Vagina (tissue), 2 donors: Measurements from ENCODE around the gene IGF2BP3. TPM values are rescaled to one million over a fixed set of nuclear protein-coding genes. Genes with fewer than 3 reads are reported as not detected.

Source experiments
- DNase-seq, 2 donors: peaks; one replicate each; pipeline ENCODE4 v3.0.0-alpha.2; 2017; ENCODE audit errors: extremely low spot score in 2 of 2
- H3K27ac ChIP-seq: fragments of 200-600 bp; sonication (generic); one replicate; pipeline ENCODE4 v1.5.1; 2019
- H3K27me3 ChIP-seq: fragments of 200-600 bp; sonication (generic); one replicate; pipeline ENCODE4 v1.5.1; 2019
- H3K36me3 ChIP-seq, 2 donors: fragments of 200-600 bp; sonication (generic); one replicate each; pipeline ENCODE4 v1.5.1; 2017 to 2019
- H3K4me1 ChIP-seq: fragments of 200-600 bp; sonication (generic); one replicate; pipeline ENCODE4 v1.5.1; 2019
- H3K4me3 ChIP-seq, 2 donors: fragments of 200-600 bp; sonication (generic); 1 replicate in 1 of 2; 2 replicates in 1 of 2; pipeline ENCODE4 v1.5.1; 2016 to 2019
- H3K9me3 ChIP-seq: fragments of 200-600 bp; sonication (generic); one replicate; pipeline ENCODE4 v1.5.1; 2019
- CTCF ChIP-seq, 3 experiments: fragments of 450-650 bp in 2 of 3; fragments of 200-600 bp in 1 of 3; sonication (generic) in 1 of 3; IDR thresholded peaks; one replicate each; pipeline ENCODE4 v1.5.1; 2017 to 2019; ENCODE audit warnings: antibody characterized with exemption in 3 of 3, mild to moderate bottlenecking in 2 of 3, moderate library complexity in 2 of 3
- POLR2A ChIP-seq, 2 donors: fragments of 450-650 bp; IDR thresholded peaks; one replicate each; pipeline ENCODE4 v1.6.1; 2017; ENCODE audit warnings: antibody characterized with exemption in 2 of 2, mild to moderate bottlenecking in 2 of 2, moderate library complexity in 2 of 2
- POLR2AphosphoS5 ChIP-seq, 2 donors: sonication (generic); formaldehyde crosslinking; IDR thresholded peaks; one replicate each; pipeline ENCODE4 v1.9.0; 2017; ENCODE audit warnings: antibody characterized with exemption in 2 of 2, mild to moderate bottlenecking in 2 of 2, low read depth in 1 of 2; ENCODE audit not compliant: insufficient read depth in 1 of 2
- intact Hi-C: fragments of 100-400 bp; cut with DNase I; formaldehyde crosslinking; loops from one replicate; pipeline ENCODE4 v1.15.1; 2023
- total RNA-seq: library from RNA; depleted of rRNA; stranded (reverse); fragments of >200 nt; gene quantifications from one replicate; pipeline ENCODE4 v1.2.3, GENCODE V29; 2016

The IGF2BP3 gene
- total RNA-seq, 1 donor from 2014 or later, result 11.8 TPM

DNA sequence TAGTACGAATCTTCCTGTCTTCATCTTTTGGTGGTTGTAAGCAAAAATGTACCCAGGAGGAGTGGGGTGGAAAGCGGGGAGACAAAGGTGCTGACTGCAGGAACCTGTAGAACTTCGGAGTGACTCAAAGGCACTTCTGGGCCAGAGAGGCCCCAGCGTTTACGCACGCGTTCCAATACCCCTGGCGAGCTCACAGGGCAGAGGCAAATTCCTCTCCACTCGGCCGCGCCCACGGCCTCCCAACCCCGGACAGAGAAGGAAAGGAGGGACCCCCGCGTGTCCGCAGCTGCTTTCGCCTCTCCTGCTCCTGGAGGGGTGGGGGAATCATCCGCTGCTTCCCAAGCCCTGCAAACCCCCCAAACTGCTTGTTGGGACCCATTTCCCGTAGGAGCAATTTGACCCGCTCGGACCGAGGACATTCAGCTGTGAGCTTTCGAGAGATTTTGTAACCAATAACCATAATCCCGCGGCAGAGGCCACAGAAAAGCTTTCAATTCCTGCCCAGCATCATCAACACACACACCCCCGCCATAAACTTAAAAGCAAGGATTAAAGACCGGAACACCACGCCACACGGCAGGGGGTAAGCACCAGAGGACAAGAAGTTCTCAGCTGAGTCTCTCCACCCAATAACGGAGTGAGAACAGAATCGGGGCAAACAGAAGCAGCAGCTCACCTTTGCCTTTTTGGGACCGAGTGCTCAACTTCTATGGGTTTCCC, 2.3 kb downstream of the IGF2BP3 start:
- peaks cover 16% of the 10 kb centered on the region for H3K27me3 ChIP-seq
- DNase-seq, result peak in 1 of 2 donors; percentile 43
- H3K27ac ChIP-seq, result no peak overlapping the region
- H3K9me3 ChIP-seq, result no peaks in the 10 kb centered on the region
- peaks cover 38% of the 10 kb centered on the region for H3K4me1 ChIP-seq
- H3K36me3 ChIP-seq, result no peaks in the 10 kb centered on the region
- H3K4me3 ChIP-seq, result no peak overlapping the region
- no peak for TF ChIP-seq POLR2AphosphoS5 (IDR thresholded peaks at IDR 0.05; ENCODE audit: insufficient read depth in 1 of 2, low read depth in 1 of 2)
- no peak for TF ChIP-seq POLR2A (IDR thresholded peaks at IDR 0.05)
- TF ChIP-seq CTCF (IDR thresholded peaks at IDR 0.05), result no peak
- intact Hi-C loops, result no loop called here

- H3K27ac ChIP-seq, result no peak overlapping the region
- no peaks in the 10 kb centered on the region for H3K9me3 ChIP-seq
- intact Hi-C loops, result no loop called here
- DNase-seq, result peak in 1 of 2 donors; percentile 16
- TF ChIP-seq CTCF (IDR thresholded peaks at IDR 0.05), result no peak
- TF ChIP-seq POLR2A (IDR thresholded peaks at IDR 0.05), result no peak
- TF ChIP-seq POLR2AphosphoS5 (IDR thresholded peaks at IDR 0.05; ENCODE audit: insufficient read depth in 1 of 2, low read depth in 1 of 2), result no peak
- H3K4me3 ChIP-seq, result no peak overlapping the region
- peaks cover 16% of the 10 kb centered on the region for H3K27me3 ChIP-seq
- H3K36me3 ChIP-seq, result no peaks in the 10 kb centered on the region
- H3K4me1 ChIP-seq, result peaks cover 38% of the 10 kb centered on the region
These were observed 2.9 kb downstream of the IGF2BP3 start for GRCh38 chr7:23467291-23467805.

GRCh38 chr7:23462846-23463245, 7.4 kb downstream of the IGF2BP3 start:
- Histone ChIP-seq H3K27ac (no peak overlapping the region), H3K36me3 (no peaks in the 10 kb centered on the region), H3K9me3 (no peaks in the 10 kb centered on the region), H3K4me1 (peaks cover 3% of the 10 kb centered on the region), H3K27me3 (peaks cover 3% of the 10 kb centered on the region), H3K4me3 (no peak overlapping the region)
- intact Hi-C loops, result no loop called here
- no peak for DNase-seq
- TF ChIP-seq POLR2A (IDR thresholded peaks at IDR 0.05) (no peak), CTCF (IDR thresholded peaks at IDR 0.05) (no peak), POLR2AphosphoS5 (IDR thresholded peaks at IDR 0.05; ENCODE audit: insufficient read depth in 1 of 2, low read depth in 1 of 2) (no peak)

- no peak for DNase-seq
- no peak for TF ChIP-seq POLR2AphosphoS5 (IDR thresholded peaks at IDR 0.05; ENCODE audit: insufficient read depth in 1 of 2, low read depth in 1 of 2)
- no peak for TF ChIP-seq POLR2A (IDR thresholded peaks at IDR 0.05)
- TF ChIP-seq CTCF (IDR thresholded peaks at IDR 0.05), result no peak
- intact Hi-C loops, result no loop called here
These were observed 12.2 kb downstream of the IGF2BP3 start for GRCh38 chr7:23458044-23458443.

DNA sequence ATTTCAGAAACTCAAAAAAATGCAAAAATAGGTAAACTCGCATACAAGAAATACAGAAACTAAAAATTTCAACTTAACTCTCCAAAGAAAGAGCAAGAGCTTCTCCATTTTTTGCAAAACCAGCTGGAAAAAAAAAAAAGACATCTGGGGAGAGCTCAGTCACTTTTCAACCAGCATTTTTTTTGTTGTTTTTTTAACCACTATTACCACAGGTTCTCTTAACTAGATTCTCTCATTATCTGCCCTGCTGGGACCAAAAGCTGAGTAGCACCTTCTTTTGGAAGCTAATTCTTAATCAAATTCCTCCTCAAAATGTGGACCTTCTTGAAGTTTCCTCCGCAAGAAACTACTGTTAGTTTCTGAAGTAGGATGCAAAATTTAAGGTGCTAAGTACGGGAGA, 14.2 kb downstream of the IGF2BP3 start:
- H3K9me3 ChIP-seq, result no peaks in the 10 kb centered on the region
- H3K4me1 ChIP-seq, result no peaks in the 10 kb centered on the region
- H3K36me3 ChIP-seq, result no peaks in the 10 kb centered on the region
- no peak overlapping the region for H3K4me3 ChIP-seq
- intact Hi-C loops, result no loop called here
- TF ChIP-seq POLR2AphosphoS5 (IDR thresholded peaks at IDR 0.05; ENCODE audit: insufficient read depth in 1 of 2, low read depth in 1 of 2) (no peak), CTCF (IDR thresholded peaks at IDR 0.05) (no peak), POLR2A (IDR thresholded peaks at IDR 0.05) (no peak)
- H3K27ac ChIP-seq, result no peak overlapping the region
- no peaks in the 10 kb centered on the region for H3K27me3 ChIP-seq
- DNase-seq, result no peak

More at GRCh38 chr7:23458044-23458443, 12.2 kb downstream of the IGF2BP3 start:
- Histone ChIP-seq H3K4me3 (no peak overlapping the region), H3K27me3 (no peaks in the 10 kb centered on the region), H3K27ac (no peak overlapping the region), H3K9me3 (no peaks in the 10 kb centered on the region), H3K36me3 (no peaks in the 10 kb centered on the region), H3K4me1 (no peaks in the 10 kb centered on the region)
